Activated CD4-positive, alpha-beta T cell treated with anti-CD3 and anti-CD28 coated beads, Interleukin-2, amount 50 U/mL, for 24 hours (primary cell): ENCODE measurements around the gene PRKACA.
"Not testable (repeated sequence)": the region's sequence is repeated elsewhere in the genome, so short reads cannot be mapped to it uniquely, and the experiment has no call there.

ENCODE experiments used
- DNase-seq, 2 donors: peaks; one replicate each; pipeline ENCODE4 v3.0.0-alpha.2; 2020; ENCODE audit warnings: low read depth in 1 of 2, low spot score in 1 of 2

Gene PRKACA

GRCh38 chr19:14148751-14149410 is 31.3 kb upstream of the PRKACA start:
- DNase-seq, result no peak

- DNase-seq, result no peak
Observed at GRCh38 chr19:14147797-14148605, 30.4 kb upstream of the PRKACA start.

DNA sequence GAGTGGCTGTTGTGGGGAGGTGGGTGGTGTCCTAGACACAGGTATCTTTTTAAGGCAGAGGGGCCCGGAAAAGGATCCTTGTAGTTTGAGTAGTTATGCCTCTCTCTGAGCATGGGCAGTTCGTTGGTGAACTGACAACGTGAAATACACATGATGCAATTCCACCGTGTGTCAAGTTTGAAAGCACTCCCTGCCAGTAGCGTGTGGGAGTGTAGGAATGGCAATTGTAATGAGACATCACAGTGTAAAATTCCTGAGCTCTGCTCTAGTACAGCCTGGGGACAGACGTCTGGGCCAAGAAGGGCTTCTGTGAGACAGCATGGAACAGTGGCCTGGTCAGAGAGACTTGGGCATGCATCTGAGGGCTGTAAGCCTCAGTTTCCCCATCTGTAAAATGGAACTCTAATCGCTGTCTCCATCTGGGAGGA is 29.2 kb upstream of the PRKACA start:
- DNase-seq, result no peak

DNA sequence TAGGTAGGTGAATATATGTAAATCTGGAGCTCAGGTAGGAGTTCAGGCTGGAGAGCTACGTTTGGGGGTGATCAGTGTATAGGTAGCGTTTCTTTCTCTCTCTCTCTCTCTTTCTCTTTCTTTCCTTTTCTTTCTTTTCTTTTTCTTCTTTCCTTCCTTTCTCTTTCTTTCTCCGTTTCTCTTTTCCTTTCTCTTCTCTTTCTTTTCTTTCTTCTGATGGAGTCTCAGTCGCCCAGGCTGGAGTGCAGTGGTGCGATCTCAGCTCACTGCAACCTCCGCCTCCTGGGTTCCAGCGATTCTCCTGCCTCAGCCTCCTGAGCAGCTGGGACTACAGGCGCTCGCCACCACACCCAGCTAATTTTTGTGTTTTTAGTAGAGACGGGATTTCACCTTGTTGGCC is 28.6 kb upstream of the PRKACA start:
- DNase-seq, result not testable (repeated sequence)

- no peak for DNase-seq
Observed at GRCh38 chr19:14145381-14145780, 27.8 kb upstream of the PRKACA start.

DNA sequence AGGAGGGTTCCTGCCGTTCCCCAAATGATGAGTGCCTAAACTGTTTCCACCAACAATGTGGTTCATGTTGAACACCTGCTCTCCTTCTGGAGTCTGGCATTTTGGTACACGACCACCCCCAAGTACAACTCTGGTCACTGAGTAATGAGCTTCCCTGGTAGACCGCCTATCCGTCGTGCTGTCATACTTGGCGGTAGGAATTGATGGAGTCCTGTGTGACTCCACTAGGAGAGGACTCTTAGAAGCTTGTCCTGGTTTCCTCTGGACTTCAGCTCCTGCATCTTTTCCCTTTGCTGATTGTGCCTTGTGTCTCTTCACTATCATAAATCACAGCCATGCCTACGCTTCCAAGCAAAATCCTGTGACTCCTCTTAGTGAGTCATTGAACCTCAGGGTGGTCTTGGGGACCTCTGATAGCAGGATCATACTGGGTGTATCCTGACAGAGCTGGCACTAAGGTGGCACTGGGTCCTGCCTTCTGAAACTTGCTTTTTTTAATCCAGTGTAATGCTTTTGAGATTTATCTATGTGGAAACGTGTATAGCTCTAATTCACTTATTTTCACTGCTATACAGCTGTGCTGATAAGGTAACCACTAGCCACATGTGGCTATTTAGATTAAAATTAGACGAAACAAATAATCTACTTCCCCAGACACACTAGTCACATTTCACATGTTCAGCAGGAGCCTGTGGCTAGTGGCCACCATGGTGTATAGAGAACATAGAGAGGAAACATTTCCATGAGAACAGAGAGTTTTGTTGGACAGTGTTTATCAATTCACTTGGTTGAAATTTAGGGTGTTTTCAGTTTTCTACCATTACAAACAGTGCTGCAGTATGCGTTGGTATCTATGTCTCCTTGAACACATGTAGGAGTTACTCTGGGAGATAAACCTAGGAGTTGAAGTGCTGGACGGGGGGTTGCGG is 25.0 kb upstream of the PRKACA start:
- no peak for DNase-seq

GRCh38 chr19:14141041-14141440 is 23.5 kb upstream of the PRKACA start:
- DNase-seq, result no peak

DNA sequence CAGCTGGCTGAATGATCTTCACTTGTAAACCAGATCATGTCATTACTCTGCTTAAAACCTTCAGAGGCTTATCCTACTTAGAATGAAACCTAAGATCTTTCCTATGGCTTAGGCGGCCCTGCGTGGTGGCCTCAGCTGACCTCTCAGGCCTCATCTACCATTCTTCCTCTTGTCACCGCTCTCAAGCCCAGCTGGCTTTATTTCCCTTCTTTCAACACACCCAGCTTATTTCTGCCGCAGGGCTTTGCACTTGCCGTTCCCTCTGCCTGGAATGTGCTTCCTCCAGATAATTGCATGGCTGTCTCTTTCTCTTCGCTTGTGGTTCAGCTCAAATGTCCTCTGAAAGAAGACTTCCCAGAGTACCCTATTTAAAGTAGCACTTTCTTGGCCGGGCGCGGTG is 22.4 kb upstream of the PRKACA start:
- no peak for DNase-seq

GRCh38 chr19:14138576-14139265 is 21.2 kb upstream of the PRKACA start:
- DNase-seq, result no peak

- peak; percentile 89 to 97 for DNase-seq
Observed at GRCh38 chr19:14136509-14137281, 19.1 kb upstream of the PRKACA start, which contains the start of gene ASF1B. TSS of gene ASF1B (minus strand) at chr19:14136589. CDS start at chr19:14136456, 133 bp downstream.

DNA sequence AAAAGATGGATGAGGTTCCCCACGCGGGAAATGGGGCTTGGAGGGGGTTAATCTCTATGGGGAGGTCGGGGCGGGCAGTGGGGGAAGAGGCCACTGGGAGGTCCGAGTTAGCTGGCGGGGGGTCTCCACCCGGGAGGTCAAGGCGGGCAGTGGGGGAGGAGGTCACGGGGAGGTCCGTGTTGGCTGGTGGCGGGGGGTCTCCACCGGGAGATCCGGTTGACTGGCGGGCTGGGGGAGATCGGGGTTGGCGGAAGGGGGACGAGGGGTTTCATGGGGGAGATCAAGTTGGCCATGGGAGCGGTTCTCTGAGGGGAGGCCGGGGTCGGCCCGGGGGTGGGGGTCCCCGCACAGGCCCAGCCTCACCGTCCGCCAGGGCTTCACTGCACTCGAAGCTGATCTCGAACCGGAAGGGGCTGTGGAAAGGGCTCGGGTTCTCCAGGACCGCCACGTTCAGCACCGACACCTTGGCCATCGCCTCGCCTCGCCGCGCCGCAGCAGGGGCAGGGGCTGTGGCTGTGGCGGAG is 18.5 kb upstream of the PRKACA start:
- no peak for DNase-seq

DNA sequence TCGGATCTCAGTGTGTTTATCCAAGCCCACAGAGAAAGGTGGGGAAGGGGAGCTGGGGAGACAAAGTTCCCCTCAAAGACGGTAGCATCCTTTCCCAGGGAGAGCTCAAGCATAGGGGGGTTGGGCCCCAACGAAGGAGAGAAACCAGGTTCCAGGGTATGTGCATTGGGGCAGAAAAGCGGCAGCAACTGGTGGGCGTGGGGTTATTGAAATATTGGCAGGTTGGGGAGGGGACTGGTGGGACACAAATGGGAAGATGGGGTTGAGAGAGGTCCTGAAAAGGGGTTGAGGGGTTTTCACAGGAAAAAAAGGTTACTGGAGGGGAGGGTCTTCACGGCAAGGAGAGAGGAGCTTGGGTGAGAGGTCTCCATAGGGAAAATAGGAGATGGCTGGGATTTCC is 17.8 kb upstream of the PRKACA start:
- no peak for DNase-seq

- DNase-seq, result no peak
Observed at GRCh38 chr19:14127929-14128509, 10.5 kb upstream of the PRKACA start.

DNA sequence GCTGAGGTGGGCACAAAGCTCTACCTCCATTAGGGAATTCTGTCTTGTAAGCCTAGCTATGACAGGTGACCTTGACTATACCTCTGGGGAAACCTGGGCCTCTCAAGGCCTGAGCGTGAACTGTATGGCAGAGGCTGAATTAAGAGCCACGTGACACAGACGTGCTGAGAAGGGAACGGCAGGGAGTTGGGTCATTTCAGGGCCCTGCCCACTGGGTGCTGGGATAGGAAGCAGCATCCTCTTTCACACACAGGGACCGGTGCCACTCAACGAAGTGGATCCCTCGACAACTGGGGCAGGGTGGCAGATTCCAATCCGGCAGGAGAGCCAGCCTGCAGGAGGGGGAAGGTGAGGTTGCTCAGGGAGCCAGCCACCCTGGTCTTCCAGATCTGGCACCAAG is 9.6 kb upstream of the PRKACA start:
- DNase-seq, result no peak

- no peak for DNase-seq
Observed at GRCh38 chr19:14122924-14123323, 5.4 kb upstream of the PRKACA start.

- no peak for DNase-seq
Observed at GRCh38 chr19:14120497-14120780, 2.9 kb upstream of the PRKACA start.

GRCh38 chr19:14119644-14120496 is 2.3 kb upstream of the PRKACA start:
- no peak for DNase-seq

DNA sequence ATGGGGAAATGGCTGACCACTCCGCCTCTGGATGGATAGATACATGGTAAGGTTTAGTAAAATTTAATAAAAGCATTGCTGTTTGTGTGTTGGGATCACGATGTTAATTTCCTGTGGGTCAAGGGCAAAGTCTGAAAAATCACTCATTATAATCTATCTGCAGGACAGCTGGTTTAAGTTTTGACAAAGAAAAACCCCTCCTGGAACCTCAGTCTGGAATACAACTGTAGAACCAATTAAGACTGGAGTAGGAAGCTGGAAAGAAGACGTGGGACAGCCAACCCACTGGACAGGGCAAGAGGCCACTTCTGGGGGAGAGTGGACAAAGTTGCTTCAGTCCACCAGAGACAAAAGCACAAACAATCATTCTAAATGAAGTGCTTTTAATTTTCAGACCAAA is 1.6 kb upstream of the PRKACA start:
- DNase-seq, result no peak
